K562 treated with DMSO at 1 percent for 48 hours (cell line): ENCODE results near the gene C19orf73. TPM values are rescaled to one million over a fixed set of nuclear protein-coding genes. Genes with fewer than 3 reads are reported as not detected.

ENCODE experiments used
- total RNA-seq: library from RNA; unstranded; fragments of 300-600 nt; gene quantifications from 2 replicates; pipeline ENCODE4 v1.2.3, GENCODE V29; 2022; ENCODE audit warnings: low replicate concordance; ENCODE audit errors: extremely low read depth

Gene C19orf73
- not detected in 2 replicates for total RNA-seq

GRCh38 chr19:49118565-49119410, at the start of gene C19orf73:
TSS of gene C19orf73 (minus strand) at chr19:49119143. CDS start at chr19:49119022, 121 bp downstream.

DNA sequence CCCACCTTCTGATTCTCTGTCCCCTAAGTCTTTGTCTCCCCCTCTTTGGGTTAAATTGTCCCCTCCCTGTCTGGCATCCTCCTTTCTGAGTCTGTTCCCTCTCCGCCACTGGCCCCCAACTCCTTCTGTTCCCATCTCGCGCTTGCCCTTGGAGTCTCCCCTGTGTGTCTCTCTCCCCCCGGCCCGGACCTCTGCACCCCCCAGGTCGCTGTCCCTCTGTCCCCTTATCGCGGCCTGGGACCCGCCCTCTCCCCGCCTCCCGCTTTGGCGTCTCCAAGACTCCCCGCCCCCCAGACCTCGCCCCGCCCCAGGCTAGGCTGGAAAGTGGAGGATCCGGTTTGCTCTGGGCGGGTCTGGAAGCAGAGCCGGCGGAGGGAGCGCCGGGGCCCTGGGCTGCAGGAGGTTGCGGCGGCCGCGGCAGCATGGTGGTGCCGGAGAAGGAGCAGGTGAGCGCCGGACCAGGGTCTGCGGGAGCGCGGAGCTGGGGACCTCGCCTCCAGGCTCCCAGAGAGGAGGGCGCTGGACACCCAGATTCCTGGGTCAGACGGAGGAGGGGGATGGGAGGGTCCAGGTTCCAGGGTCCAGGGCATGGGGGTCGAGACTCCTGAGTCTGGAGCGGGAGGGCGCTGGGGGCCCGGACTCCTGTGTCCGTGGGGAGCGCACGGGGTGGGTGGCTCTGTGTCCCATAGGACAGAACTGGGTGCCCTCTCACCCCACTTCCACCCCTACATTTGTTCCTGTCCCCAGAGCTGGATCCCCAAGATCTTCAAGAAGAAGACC, 38.7 kb upstream of the C19orf73 start, which contains the start of gene TRPM4:
TRPM4 (plus strand) TSS at position 348 of the 780 bp plus-strand sequence; CDS start at position 423, 75 bp downstream.

DNA sequence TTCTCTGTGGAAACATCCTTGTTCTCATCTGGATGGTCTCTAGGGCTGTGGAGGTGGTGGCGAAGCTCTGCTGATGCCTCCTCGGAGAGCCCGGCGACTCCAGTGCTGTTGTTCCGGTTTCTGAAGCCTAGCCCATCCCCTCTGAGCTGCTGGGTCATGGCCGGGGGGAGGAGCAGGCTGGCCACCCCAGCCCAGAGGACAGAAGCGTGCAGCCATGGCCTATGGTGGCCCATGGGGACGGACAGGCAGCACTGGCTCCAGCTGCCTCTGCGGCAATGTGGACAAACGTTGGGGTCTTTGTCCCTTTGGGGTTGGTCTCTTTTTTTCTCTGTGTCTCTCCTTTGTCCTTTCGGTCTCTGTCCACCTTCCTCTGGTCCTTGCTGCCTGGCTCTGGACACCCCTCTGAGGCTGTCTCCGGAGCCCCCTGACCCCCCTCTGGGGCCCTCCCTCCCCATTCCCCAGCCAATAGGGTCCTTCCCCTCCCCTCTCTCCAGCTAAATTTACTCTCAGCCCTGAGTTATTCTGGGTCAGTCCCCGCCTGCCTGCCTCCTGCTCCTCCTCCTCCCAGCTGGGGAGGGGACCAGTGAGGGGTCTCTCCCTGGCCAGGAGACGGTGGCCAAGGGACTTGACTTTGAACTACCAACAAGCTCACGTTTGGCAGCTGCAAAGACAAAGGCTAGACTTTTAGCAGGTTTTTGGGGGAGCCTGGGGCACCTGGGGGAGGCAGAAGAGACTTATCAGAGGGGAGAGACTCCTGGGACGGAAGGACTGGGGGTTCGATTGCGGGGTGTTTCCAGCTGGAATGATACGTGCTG, 36.3 kb upstream of the C19orf73 start, which contains the start of gene HRC:
HRC (minus strand) TSS at position 392 of the 815 bp plus-strand sequence; CDS start at position 233, 159 bp downstream.

DNA sequence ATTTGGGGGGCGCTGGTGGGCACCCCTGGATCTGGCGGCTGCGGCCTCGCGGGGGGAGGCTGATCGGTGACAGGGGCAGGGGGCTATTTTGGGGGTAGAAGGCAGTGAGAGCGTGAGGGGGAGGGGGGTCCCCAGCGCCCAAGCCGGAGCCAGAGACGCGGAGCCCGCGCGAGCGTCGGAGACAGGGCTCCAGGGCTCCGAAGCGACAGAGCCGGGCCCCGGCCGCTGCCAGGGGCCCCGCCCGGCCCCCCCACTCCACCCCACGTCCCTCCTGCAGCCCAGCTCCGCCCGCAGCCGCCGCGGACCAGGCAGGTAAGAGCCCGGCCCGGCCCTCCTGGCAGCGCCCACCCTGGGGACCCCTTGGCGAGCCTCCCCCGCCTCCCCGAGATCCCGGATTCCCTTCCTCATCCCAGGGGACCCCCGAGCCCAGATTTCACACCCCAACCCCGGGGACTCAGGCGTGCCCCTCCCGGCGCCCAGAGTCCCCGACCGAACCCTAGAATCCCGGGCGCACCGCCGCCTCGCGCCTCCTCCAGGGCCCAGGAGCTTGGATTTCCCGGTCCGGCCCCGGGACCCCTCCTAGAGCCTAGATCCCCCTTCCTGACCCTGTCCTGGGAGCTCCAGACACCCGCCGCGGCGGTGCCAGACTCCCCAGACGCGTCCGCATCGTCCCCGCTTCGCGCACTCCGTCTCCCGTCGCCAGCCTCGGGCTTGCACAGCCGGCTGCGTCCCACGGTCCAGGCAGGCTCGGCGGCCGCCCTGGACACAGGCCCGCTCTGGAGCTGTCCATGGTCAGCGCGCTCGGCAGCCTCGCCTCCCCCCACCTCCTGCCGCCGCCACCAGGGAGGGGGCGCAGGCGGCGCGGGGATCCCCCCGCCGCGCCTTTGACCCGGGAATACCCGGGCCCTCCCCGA, 725 bp upstream of the C19orf73 start, which contains the start of gene PPFIA3:
PPFIA3 (plus strand) TSS at position 134 of the 914 bp plus-strand sequence. CDS start 8,330 bp downstream, outside the sequence.

DNA sequence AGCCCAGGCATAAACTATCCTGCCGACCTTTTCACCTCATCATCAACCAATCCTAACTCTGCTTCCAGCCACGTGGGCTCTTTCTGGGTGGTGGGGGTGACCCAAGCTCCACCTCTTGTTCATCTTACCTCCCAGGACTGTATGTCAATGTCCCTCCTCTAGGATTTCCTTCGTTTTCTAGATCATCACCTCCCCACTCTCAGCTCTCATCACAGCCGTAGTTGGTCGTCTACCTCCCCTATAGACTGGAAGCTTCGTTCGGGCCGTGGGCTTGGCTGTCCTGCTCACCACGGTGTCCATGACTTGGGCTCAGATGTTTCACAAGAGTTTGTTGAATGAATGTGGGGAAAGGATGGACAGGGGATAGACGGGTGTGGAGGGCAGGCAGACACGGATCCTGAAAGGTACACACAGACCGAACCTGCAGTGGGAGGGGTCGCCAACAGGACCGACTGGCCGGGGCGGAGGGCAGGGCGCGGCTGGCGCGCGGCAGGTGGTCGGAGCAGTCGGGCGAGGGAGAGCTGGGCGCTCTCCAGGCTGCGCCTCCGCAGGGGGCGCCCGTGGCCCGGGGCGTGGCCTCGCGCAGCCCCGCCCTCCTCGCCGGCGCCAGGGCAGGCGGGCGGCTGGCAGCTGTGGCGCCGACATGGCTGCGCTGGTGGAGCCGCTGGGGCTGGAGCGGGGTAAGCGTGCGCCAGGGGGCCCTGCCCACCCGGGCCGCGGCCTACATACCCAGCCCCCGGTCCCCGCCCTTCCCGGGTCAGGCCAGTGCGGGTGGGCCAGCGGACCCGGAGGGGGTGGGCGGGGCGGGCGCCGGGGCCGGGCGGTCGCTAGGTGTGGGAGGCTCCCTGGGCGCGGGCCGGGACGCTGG, 4.9 kb downstream of the C19orf73 start, which contains the start of gene LIN7B:
LIN7B (plus strand) TSS at position 609 of the 868 bp plus-strand sequence; CDS start at position 644, 35 bp downstream.

GRCh38 chr19:49085020-49085867, 33.7 kb downstream of the C19orf73 start, which contains the start of gene SNRNP70:
TSS of gene SNRNP70 (plus strand) at chr19:49085451. CDS start at chr19:49086415, 964 bp downstream.

Other genes starting within 250 kb of the C19orf73 start
- gene PPP1R15A, start 246.7 kb downstream of the C19orf73 start, total RNA-seq = not detected in 2 replicates
- gene TULP2, start 220.4 kb downstream of the C19orf73 start, total RNA-seq = not detected in 2 replicates
- 924 and 1,522 TPM in 2 replicates for gene NUCB1, start 218.8 kb downstream of the C19orf73 start, total RNA-seq
- gene DHDH, start 185.4 kb downstream of the C19orf73 start, total RNA-seq = not detected in 2 replicates
- not detected in 2 replicates for gene BAX, start 164.3 kb downstream of the C19orf73 start, total RNA-seq
- gene FTL, start 153.8 kb downstream of the C19orf73 start, total RNA-seq = 5,393 and 6,511 TPM in 2 replicates
- gene GYS1, start 125.8 kb downstream of the C19orf73 start, total RNA-seq = 109 TPM in 1 of 2 replicates, not detected in the other
- not detected in 2 replicates for gene RUVBL2, start 125.3 kb downstream of the C19orf73 start, total RNA-seq
- gene LHB, start 102.1 kb downstream of the C19orf73 start, total RNA-seq = not detected in 2 replicates
- not detected in 2 replicates for gene CGB3, start 94.8 kb downstream of the C19orf73 start, total RNA-seq
- gene CGB2, start 87.3 kb downstream of the C19orf73 start, total RNA-seq = not detected in 2 replicates
- not detected in 2 replicates for gene CGB1, start 82.2 kb downstream of the C19orf73 start, total RNA-seq
- not detected in 2 replicates for gene CGB5, start 75.3 kb downstream of the C19orf73 start, total RNA-seq
- gene CGB8, start 70.0 kb downstream of the C19orf73 start, total RNA-seq = not detected in 2 replicates
- not detected in 2 replicates for gene CGB7, start 61.4 kb downstream of the C19orf73 start, total RNA-seq
- gene NTF4, start 54.3 kb downstream of the C19orf73 start, total RNA-seq = not detected in 2 replicates
- gene KCNA7, start 46.4 kb downstream of the C19orf73 start, total RNA-seq = not detected in 2 replicates
- gene SNRNP70, start 33.7 kb downstream of the C19orf73 start, total RNA-seq = not detected in 2 replicates
- gene LIN7B, start 4.8 kb downstream of the C19orf73 start, total RNA-seq = not detected in 2 replicates
- not detected in 2 replicates for gene PPFIA3, start 401 bp upstream of the C19orf73 start, total RNA-seq
- gene HRC, start 36.3 kb upstream of the C19orf73 start, total RNA-seq = not detected in 2 replicates
- gene TRPM4, start 38.6 kb upstream of the C19orf73 start, total RNA-seq = 127 TPM in 1 of 2 replicates, not detected in the other
- not detected in 2 replicates for gene SLC6A16, start 206.0 kb upstream of the C19orf73 start, total RNA-seq
- gene CD37, start 216.3 kb upstream of the C19orf73 start, total RNA-seq = not detected in 2 replicates
- not detected in 2 replicates for gene TEAD2, start 243.3 kb upstream of the C19orf73 start, total RNA-seq
- not detected in 2 replicates for gene DKKL1, start 244.7 kb upstream of the C19orf73 start, total RNA-seq